Kidney glomerular epithelial cell (primary cell): Measurements from ENCODE around the gene ZNF497.

ENCODE experiments used
- DNase-seq: peaks from one replicate; lab custom pipeline; 2025; lab: John Stamatoyannopoulos, UW

The ZNF497 gene

DNA sequence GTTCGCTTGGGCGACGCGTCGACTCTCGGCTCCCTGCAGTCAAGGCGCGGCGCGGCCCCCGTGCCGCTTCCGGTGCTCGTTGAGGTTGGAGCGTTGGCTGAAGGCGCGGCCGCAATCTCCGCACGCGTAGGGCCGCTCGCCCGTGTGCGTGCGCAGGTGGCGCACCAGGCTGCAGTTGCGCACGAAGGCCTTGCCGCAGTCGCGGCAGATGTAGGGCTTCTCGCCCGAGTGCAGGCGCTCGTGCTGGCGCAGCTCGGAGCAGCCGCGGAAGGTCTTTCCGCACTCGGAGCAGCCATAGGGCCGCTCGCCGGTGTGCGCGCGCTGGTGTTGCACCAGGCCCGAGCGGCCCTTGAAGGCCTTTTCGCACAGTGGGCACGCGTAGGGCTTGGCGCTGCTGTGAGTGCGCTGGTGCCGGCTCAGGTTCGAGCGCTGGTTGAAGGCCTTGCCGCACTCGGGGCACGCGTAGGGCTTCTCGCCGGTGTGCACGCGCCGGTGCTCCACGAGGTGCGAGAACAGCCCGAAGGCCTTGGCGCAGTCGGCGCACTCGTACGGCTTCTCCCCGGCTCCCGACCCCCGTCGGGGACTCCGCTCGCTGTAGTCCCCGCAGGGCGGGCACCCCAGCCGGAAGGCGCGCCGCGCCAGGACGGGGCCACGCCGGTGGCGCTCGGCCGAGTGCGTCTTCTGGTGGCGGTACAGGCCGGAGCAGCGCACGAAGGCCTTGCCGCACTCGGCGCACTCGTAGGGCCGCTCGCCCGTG is 5.3 kb upstream of the ZNF497 start:
- DNase-seq: no peak

DNA sequence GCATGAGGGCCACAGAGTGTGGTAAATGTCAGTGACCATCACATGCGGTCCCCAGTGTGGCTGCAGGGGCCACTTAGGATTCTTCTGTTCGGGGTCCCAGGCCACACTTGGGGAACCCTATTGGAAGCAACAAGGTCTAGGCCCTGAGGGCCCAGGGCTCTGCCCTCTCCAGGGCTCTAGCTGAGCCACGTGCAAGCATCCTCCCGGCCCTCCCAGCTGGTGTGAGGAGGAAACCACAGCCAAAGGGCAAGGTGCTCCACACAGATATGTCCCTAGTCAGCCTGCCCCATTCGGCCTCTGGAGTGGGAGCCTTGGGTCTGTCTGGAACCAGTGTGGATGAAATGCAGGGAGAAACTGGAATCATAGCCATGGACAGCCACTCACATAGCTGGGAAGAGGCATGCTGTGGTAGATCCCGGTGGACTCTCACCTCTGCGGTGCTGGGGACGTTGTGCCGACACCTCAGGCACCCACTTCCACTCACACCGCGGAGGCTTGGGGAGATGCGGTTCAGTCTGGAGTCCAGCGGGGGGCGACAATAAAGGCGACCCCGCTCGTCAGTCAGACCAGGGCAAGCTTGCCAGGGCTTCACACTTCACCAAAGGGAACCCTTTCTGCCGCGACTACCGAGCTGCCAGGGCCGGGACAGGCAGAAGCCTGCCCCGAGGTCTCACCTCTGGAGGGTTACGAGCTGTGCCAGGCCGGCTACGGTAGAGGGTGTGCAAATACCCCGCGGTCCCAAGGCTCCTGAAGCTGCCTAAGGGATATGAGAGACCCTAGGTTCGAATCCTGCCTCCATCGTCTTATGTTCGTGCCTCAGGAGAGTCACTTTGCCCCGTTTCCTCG is 4.3 kb upstream of the ZNF497 start:
- no peak for DNase-seq

DNA sequence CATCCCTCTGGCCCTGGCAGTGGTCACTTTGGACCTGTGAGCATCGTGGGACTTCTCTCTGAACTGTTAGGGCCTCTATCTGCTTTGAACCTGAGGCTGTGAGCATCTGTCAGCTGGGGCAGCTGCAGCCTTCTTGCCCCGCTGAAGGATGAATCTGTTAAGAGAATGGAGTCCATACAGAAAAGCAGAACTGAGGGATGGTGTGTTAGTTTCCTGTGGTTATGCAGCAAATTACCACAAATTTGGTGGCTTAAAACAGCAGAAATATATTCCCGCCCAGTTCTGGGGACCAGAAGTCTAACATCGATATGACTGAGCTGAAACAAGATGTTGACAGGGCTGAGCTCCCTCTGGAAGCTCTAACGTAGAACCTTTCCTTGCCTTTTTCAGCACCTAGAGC is 1.6 kb upstream of the ZNF497 start:
- no peak for DNase-seq

DNA sequence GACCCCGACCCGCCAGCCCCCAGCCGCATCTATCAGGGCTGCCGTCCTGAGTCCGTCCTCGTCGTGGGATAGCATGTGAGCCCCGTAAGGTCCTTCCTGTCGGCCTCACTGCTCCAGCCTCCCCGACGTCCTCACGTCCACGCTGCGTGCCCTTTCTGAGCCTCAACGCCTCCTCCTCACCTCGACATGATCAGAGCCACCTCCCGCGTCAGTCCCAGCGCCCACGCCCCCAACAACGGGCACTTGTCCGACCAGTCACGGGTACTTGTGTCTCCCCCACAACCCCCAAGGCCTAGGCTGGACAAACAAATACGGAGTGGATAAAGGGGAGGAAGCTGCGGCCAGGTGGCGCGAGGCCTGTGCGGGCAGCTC is 665 bp downstream of the ZNF497 start:
- no peak for DNase-seq

DNA sequence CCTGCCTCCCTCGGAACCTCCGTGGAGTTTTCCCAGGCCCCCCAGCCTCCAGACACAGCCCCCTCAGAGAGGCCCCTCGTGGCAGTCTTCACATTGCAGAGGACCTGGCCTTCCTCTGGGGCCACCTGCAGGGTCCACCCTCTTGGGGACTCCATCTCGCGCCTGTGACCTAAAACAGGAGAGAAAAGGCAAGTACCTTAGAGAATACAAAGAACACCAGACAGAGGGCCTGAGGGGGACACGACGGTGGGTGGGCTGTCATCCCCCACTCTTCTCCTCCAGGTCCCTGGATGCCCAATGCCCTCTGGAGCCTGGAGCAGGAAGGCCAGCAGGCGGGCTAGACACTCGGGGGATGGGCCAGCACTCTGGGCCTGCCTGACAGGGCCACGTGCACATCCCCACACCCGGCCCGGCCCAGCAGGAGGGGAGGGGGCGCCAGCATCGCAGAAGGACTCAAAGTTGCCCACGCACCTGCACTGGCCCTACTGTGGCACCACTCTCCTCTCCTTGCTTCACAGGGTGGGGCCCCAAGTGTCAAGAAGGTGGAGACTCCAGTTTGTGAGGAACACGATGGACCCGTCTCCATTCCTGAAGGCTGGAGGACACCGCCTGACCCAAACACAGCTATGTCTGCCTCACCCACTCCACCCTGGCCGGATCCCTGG is 4.9 kb downstream of the ZNF497 start:
- DNase-seq: no peak

DNA sequence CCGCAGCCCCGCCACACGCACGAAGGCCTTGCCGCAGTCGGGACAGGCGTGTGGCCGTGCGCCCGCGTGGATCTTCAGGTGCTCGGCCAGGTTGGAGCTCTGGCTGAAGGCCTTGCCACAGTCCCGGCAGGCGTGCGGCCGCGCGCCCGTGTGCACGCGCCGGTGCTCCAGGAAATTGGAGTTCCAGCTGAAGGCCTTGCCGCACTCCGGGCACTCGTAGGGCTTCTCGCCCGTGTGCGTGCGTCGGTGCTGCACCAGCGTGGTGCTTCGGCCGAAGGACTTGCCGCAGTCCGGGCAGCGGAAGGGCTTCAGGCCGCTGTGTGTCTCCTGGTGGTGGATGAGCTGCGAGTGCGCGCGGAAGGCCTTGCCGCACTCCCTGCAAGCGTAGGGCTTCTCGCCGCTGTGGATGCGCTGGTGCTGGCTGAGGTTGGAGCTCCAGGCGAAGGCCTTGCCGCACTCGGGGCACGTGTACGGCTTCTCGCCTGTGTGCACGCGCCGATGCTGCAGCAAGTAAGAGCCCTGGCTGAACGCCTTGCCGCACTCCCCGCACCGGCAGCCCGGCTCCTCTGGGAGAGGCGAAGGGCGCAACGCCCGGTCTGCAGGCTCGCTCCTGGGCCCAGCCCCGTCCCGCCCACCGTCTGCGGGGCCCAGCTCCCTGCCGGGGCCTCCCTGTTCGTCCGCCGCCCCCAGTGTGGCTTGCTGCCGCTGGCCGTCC is 5.6 kb downstream of the ZNF497 start:
- no peak for DNase-seq

DNA sequence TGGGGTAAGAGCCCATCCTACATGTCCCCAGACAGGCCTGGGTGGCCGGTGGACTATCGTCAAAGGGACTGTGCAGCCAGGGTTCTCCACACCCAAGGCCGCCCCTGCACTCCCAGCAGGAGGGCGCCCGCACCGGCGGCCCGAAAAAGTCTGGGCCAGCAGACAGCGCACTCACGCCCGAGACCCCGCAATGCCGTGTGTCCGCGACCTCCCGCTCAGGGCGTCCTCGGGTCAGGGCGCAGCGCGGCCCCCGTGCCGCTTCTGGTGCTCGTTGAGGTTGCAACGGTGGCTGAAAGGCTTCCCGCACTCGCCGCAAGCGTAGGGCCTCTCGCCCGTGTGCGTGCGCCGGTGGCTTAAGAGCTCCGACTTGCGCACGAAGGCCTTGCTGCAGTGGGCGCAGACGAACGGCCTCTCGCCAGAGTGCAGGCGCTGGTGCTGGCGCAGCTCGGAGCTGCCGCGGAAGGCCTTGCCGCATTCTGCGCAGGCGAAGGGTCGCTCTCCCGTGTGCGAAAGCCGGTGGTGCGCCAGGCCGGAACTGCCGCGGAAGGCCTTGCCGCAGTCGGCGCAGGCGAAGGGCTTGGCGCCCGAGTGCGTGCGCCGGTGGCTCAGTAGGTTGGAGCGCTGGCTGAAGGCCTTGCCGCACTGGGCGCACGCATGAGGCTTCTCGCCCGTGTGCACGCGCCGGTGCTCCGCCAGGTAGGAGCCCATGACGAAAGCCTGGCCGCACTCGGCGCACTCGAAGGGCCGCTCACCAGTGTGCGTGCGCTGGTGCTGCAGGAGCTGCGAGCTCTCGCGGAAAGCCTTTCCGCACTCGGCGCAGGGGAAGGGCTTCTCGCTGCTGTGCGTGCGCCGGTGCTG is 6.4 kb downstream of the ZNF497 start:
- DNase-seq: no peak

DNA sequence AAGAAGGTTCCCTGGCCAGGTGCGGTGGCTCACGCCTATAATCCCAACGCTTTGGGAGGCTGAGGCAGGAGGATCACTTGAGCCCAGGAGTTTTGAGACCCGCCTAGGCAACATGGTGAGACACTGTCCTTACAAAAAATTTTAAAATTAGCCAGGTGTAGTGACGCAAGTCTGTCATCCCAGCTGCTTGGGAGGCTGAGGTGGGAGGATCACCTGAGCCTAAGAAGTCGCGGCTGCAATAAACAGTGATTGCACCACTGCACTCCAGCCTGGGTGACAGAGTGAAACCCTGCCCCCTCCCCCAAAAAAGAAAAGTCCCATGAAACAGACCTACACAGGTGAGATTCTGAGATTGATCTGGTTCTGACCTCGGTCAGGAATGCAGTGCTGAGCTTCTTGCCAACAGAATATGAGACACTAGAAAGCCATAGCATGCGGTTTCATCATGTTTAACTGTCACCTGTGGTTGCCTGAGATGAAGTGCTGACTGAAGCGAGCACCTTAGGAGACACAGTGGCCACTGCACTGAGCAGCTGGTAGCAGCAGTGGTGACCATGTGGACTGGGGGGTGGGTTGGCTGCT is 7.2 kb downstream of the ZNF497 start:
- DNase-seq: no peak

DNA sequence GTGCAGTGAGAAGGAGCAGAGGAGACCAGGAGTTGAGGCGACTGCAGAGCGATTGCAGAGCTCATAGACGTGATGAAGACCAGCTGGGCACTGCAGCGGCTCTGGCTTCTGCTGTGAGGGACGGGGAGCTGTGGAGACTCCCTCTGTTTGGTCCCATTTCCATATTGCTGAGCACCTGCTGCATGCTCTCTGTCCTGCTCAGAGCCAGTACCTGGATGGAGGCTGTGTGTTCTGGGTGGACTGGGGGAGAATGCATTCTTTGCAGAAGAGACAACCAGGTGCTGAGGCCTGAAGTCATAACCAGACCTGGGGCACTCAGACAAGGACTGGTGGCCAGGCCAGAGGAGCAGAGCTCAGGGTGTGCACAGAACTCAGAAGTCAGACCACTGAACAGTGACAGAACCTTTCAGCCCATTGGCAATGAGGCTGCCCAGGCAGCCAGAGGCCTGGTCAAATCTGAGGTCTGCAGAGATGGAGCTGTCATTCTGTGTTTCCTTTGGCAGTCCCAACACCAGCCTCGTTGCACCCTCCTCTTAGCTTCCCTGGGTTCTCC is 8.0 kb downstream of the ZNF497 start:
- no peak for DNase-seq

DNA sequence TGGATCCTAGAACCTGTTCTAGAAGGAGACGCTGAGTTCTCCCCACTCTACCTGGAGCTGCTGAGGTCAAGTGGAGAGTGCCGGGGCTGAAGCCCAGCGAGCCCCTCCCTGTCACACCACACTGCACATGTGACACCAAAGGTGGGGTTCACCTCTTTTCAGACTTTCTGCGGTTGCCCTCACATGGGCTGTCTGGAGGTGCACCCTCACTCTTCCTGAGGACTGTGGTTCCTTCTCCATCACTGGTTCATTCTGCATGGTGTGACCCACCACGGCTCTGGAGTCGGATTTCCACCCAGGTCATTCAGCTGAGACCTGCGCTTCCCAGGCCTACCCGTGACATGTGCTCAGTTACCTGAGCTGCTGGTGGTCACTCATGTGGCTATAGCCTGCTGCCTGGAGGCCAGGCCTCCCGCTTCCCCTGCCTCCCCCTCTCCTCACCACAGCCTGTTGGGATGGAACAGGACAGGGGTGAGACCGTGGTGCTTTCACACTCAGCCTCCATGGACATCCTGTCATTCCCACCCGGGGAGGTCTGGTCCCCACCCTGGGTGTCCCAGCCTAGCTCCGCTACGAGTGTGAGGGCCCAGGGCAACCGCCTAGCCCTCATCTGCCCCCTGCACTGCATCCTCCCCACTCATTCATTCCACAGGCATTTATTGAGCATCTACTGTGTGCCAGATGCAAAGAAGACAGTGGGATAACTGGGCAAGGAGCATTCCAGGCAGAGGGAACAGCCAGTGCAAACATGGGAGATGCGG is 8.7 kb downstream of the ZNF497 start:
- no peak for DNase-seq

DNA sequence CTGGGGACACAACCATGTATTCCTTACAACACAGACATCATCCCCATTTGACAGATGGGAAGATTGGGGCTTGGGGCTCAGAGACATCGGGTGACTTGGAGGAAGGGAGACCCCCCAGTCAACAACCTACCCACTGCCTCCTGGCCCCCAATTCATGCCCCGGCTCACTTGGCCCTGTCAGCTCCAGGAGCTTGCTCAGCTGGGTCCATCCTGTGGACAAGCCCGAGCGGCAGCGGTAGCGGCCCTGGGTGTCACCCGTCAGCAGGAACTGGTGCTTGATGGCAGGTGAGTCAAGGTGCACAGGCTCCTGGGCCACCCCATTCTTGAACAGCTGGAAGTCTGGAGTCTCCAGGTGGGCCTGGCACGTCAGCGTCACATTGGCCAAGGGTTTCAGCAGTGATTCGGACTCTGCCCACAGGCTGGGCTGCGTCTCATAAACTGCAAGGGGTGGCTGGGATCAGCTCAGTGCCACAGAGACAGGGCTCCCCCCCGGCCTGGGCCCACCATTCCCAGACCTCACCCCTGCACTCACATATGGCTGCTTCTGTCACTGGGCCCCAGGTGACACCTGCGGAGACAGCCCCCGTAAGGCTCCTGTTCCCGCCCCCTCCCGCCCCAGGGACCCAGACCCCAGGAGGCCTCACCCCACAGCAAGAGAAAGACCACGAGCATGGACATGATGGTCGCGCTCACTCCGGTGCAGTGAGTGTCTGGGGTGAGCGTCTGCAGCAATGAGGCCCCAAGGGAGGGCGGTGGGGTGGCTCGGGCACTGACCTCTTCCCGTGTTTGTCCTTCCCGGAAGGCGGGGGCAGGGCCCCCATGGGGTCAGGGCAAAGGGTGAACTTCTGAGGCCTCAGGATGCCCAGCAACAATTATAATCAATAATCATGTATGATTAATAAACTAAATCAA is 9.5 kb downstream of the ZNF497 start, which contains the start of gene A1BG:
A1BG (minus strand) TSS at position 733 of the 912 bp plus-strand sequence; CDS start at position 678, 55 bp downstream.
- DNase-seq: no peak

DNA sequence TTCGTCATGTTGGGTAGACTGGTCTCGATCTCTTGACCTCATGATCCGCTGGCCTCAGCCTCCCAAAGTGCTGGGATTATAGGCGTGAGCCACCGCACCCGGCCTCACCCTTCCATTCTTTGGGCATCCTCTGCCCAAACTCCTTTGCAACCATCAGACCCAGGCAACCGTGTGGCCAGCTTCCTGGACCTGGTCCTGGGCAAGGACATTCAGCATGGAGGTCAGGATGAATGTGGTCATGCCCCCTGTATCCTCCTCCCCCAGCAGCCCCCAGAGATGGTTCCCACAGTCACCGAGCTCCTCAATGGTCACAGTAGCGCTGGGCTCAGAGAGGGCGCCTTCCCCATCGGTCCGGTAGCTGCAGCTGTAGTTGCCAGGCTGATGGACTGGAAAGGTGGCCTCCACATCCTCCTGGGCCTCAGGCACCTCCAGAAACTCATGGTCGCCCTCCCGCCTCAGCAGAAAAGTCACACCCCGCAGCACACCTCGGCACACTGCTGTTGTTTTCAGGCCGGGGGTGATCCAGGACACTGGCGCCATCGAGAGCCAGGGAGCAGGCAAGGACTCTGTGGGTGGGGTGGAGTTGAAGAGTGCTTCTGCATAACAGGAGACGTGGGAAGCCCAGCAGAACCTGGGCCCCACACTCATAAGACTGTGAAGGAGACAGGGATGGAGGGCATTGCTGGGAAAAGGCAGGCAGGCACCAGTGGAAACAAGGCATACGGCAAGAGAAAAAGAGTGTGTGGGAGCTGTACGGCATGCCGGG is 10.4 kb downstream of the ZNF497 start:
- no peak for DNase-seq

DNA sequence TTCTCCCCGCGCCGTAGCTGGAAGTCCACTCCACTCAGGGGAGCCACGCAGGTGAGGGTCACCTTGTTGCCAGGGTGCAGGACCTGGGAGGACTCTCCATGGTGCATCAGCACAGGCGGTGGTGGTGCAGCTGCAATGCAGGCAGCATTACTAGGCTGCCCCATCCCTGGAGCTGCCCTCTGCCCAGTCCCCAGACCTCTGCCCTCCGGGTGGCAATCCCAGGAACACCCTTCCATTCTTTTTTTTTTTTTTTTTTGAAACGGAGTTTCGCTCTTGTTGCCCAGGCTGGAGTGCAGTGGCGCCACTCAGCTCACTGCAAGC is 11.0 kb downstream of the ZNF497 start:
- no peak for DNase-seq

DNA sequence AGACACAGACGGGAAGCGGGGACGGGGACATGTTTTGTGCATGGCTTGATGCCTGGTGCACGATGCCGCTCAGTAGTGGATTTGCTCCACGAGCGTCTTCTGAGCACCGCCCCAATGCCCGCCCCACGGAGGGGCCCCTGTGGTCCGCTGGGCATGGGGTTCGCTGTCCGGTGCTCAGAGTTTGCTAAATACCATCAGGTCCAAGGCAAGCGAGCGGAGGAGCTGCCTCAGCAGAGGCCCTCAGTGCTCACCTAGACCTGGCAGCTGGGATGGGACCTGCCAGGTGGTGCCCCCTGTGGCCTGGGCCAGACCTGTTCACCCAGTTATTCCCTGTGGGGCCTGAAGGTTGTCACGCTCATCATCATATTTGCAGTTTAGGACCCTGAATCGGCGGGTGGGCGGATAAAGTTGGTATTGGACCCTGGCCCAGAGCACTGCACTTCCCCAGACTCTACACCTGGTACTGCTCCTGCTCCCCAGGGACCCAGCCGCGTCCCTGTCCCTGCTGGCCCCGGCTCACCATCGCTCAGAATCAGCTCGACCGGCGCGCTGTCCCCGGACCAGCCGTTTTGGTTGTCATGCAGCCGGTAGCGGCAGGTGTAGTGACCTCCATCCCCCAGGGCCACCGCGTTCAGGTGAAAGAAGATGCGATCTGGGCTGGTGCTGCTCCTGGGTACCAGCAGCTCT is 11.5 kb downstream of the ZNF497 start:
- no peak for DNase-seq

DNA sequence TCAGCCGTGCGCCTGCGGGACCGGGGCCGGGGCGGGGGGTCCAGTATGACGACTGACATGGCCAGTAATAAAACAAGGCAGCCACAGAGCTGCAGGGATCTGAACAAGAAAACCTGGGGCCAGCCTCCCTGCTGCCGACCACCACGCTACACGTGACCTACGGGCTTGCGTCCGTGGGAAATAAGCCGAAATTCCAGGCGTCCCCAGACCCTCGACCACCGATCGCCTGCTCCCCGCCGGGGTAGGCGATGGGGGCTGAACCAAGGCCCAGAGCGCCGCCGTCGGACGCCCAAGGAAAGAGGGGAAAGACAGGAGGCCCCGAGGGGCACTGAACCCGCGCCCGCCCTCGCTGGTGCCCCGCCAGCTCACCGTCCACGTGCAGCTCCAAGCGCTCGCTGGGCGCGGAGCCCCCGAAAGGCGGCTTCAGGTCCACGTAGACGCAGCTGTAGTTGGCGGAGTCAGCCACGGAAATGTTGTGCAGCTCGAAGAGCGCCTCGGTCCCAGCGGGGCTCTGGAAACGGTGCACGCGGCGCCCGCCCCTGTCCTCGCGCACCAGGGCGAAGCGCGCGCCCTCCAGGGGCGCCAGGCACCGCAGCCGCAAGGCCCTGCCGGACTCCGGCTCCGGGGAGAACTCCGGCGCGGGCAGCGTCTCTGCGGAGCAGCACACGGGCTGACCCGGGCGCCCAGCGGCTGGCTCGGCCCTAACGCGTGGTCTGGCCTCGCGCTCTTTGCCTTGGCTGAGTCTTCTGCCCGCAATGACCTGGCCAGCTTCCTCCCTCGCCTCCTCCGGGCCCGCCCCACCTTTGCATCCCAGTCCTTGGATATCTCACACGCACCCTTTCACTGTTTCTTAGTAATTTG is 12.3 kb downstream of the ZNF497 start:
- no peak for DNase-seq

DNA sequence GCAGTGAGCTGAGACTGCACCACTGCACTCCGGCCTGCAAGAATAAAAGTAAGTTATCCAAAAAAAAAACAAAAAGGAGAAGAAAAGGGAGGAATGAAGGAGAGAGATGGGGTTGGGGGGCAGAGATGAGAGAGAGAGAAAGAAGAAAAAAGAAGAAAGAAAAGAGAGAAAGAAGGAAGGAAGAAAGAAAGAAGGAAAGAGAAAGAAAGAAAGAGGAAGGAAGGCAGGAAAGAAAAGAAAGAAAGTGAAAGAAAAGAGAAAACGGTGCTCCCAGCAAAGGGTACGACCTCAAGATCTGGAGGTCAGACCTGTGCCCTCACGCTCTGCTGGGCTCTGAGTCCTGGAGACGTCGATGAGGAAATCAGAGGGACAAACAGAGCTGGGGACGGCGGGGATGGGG is 13.0 kb downstream of the ZNF497 start:
- no peak for DNase-seq
